ENCODE results near the gene S100A12.

The S100A12 gene

GRCh38 chr1:153365696-153366095 lies 9.7 kb downstream of the S100A12 start:
- DNase-seq, result no peak

DNA sequence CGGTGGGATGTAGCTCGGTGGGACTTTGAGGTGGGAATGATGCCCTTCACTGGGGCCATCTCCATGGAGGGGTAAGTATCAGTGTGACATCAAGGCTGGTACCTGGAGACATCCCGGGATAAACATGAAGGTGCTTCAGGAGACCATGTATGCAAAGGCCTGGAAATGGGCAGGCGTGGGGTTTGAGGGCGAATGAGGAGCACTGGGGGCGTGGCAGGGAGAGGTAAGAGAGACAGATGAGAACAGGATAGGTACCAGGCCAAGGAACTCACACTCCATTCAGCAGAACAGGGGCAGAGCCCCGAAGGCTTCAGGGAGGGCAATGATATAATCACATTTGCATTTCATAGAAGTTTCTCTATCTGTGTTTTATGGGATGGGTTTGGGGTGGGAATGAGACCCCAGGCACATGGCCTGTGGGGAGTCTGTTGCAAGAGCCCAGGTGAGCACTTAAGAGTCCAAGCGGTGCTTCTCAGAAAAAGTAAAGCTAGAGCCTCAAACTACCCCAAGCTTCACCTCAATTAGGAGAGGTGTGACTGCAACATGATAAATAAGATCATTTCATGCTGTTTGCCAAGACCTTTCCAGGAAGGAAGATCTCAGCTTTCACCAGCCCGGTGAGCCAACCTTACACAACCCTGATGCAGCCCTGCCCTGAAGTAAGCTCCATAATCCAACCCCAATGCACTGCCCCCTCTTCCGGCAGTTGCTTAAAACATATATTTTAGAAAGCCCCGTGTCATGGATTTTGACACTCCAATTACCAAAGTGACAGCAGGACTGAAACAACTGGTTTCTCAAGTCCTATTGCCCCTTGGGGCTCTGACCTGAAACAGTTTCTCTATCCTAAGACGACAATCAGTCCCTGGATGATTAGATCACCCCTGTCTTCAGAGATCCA lies 10.4 kb downstream of the S100A12 start:
- no peak for DNase-seq

- DNase-seq, result no peak
Measured at GRCh38 chr1:153364156-153364555, 11.3 kb downstream of the S100A12 start.

DNA sequence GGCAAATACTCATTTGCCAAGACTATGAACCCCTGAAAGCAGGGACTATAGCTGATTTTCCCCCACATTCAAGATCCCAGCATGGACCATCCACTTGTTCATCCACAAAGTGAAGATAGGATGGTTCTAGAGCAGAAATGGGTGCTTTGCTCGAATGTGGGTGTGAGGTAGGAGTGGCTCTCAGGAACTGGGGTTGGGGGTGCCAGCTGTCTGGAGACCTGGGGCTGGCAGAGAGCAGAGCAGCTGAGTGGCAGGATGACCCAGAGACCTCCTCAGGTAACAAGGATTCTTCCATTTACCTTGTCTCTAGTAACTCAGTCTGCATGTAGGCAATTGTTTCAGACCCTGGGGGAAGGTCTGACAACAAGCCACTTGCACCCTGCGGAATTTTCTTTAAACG lies 11.8 kb downstream of the S100A12 start:
- DNase-seq, result no peak

- no peak for DNase-seq
Measured at GRCh38 chr1:153362187-153362775, 13.1 kb downstream of the S100A12 start.

DNA sequence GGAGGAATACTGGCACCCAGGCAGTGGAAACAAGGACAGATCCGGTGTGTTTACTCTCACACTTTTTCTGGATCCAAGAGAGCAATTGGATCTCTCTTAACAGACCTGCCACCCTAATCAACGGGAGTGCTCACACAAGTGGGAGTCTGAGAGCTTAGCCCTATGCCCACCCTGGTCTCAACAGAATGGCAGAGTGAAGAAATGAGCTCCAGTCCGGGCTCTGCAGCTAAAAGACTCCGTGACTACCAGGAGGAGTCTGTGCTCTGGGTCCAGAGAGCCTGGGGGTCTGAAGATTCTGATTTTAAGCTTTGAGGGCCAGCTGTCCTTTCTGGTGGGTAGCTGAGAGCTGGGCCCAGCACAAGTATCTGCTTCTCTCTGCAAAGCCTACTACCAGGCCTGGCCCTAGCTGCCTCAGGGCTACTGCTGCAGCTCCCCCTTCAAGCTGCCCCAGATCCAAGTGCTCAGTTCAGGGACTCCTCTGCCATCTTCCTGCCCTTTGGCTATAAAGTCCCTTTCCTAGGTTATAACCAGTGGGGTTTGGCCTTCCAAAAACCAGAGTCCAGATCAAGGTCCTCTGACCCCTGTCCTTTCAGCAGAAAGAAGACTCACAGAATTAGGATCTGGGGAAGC lies 13.8 kb downstream of the S100A12 start:
- DNase-seq, result no peak

GRCh38 chr1:153360592-153361479 lies 14.6 kb downstream of the S100A12 start:
- DNase-seq, result no peak

GRCh38 chr1:153360190-153360589 lies 15.2 kb downstream of the S100A12 start:
- no peak for DNase-seq

DNA sequence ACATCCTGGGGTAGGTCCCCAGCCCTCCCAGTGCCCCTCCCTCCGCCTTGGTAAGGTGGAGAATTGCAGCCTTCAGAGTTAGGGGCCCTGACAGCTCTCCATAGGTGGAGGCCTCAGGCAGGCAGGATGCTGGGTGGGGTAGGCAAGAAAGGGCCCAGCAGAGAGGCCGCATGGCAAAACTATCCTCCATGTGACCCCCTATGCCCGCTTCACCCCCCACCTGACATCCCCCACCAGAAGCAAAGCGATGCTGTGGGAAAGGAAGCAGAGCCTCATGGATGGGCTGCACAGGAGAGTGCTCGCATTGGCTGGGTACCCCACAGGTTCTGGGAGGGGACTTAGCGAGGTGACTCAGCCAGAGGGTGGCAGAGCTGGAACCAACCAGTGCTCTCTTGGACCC lies 16.2 kb downstream of the S100A12 start:
- DNase-seq, result no peak

GRCh38 chr1:153358691-153358975 lies 16.8 kb downstream of the S100A12 start:
- DNase-seq, result no peak

- no peak for DNase-seq
Measured at GRCh38 chr1:153357853-153358690, 17.3 kb downstream of the S100A12 start, which contains the start of gene S100A9. S100A9 (plus strand) TSS chr1:153357854; CDS start chr1:153358284, 430 bp downstream.

GRCh38 chr1:153357076-153357852 lies 18.2 kb downstream of the S100A12 start:
- DNase-seq, result no peak

DNA sequence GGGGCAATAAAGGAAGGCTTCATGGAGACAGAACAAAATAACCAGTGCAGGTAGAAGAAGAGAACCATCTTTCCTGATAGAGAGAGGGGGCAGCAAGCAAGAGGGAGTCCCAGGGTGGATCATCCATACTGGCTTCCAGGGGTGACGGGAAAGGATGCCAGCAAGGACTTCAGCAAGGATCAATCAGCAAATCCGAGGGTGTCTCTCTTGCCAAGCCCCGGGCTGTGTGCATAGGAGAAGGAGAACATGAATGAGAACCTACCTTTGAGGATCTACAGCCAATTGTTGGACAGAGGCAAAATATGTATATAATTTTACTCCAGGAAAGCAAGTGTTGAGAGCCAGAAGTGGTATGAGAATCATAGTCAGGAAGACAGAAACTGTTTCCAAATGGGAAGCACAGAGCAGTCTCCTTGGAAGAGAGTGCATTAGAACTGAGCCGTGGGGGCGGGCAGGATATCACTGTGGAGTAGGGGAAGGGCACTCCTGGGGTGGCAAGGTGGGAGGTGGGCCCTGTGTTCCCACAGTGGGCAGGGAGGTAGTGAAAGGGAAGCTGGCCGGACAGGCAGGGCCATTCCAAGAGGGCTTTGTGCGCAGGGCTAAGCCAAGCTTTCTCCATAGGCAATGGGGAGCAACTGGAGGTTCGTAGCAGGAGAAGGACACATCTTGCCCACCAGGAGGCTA lies 18.9 kb downstream of the S100A12 start:
- DNase-seq, result no peak

DNA sequence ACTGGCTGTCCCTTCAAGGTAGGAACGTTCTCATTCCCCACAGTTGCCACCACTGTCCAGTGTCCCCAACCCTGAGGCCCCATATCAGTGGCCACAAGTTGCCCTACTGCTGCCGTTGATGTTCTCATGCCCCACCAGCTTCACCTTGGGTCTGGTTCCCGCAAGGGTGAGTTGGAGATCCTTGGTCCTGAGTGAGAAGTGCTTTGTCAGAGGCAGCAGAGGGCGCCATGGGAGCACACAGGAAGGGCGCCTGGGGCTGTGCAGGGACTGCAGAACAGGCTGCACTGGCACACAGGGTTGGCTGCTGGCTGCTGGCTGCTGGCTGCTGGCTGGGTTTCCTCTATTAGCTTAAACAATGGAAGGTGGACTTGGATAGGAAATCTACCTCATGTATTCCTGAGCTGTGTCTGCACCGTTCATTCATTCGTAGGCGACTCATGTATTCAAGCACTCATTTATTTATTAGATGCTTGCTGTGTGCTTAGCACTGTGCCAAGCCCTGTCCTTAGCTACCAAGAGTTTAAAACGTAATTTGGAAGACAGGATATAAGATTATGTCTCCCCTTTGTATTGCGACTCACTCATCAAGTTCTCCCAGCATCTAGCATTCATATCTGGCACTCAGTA lies 19.9 kb downstream of the S100A12 start:
- peak in 2 of 5 experiments; percentile 7 to 61 for DNase-seq

- no peak for DNase-seq
Measured at GRCh38 chr1:153354515-153355193, 20.8 kb downstream of the S100A12 start.

GRCh38 chr1:153353226-153353947 lies 22.0 kb downstream of the S100A12 start:
- no peak for DNase-seq

GRCh38 chr1:153352523-153352922 lies 22.9 kb downstream of the S100A12 start:
- DNase-seq, result peak; percentile 17 to 63 (median 46)

DNA sequence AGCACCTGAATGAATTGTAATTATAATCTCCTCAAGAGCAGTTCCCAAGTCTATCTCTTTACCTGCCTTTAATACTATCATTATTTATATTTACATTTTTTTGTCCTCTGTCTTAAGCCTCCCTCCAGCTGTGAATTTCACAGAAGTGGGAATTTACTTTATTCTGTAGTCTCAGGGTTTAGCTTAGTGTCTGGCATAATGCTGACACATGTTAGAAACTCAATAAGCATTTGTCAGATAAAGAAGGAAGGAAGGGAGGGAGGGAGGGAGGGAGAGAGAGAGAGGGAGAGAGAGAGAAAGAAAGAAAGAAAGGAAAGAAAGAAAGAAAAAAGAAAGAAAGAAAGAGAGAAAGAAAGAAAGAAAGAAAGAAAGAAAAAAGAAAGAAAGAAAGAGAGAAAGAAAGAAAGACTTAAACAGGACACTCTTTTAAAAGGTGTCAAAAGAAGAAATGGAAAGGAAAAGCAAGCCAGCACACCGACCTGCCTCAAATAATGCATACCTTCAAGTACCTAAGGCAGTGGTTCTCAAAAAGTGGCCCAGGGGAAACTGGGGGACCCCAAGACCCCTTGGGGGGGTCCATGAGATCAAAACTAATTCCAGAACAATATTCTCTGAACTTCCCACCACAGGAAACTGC lies 25.0 kb downstream of the S100A12 start:
- no peak for DNase-seq
